HAP-1 (cell line): Measurements from ENCODE around the gene LMNA.

Source experiments
- DNase-seq, 2 experiments: peaks; one replicate each; pipeline ENCODE4 v3.0.0-alpha.2; 2016 to 2020; ENCODE audit warnings: low spot score in 2 of 2
- H3K27me3 ChIP-seq: fragments of 250-450 bp; sonication (Bioruptor Pico); 2 replicates; pipeline ENCODE4 v1.5.1; 2020; ENCODE audit warnings: low read depth, mild to moderate bottlenecking, moderate library complexity
- H3K36me3 ChIP-seq: fragments of 250-450 bp; sonication (Bioruptor Pico); replicated peaks from 2 replicates; pipeline ENCODE4 v1.5.1; 2020; ENCODE audit warnings: mild to moderate bottlenecking
- H3K4me1 ChIP-seq: fragments of 250-450 bp; sonication (Bioruptor Pico); 2 replicates; pipeline ENCODE4 v1.5.1; 2020; ENCODE audit warnings: mild to moderate bottlenecking
- H3K4me3 ChIP-seq: fragments of 250-450 bp; sonication (Bioruptor Pico); 2 replicates; pipeline ENCODE4 v1.5.1; 2020; ENCODE audit warnings: mild to moderate bottlenecking, moderate library complexity
- H3K9me3 ChIP-seq: fragments of 250-450 bp; sonication (Bioruptor Pico); 2 replicates; pipeline ENCODE4 v1.5.1; 2020; ENCODE audit warnings: mild to moderate bottlenecking, moderate library complexity
- in situ Hi-C: fragments of 300-500 bp; cut with MboI; formaldehyde crosslinking; loops from 3 replicates; pipeline ENCODE4 v1.14.3; 2020; ENCODE audit warnings: low sequenced_read_pairs, inconsistent platforms, mixed read lengths

The LMNA gene

GRCh38 chr1:156151093-156151688 lies 36.7 kb downstream of the LMNA start:
- in situ Hi-C loops = no loop called here
- DNase-seq = no peak
- H3K4me1 ChIP-seq = peaks cover 8% of the 10 kb centered on the region
- no peaks in the 10 kb centered on the region for H3K36me3 ChIP-seq
- H3K27me3 ChIP-seq = no peaks in the 10 kb centered on the region
- no peak overlapping the region for H3K4me3 ChIP-seq
- no peaks in the 10 kb centered on the region for H3K9me3 ChIP-seq

GRCh38 chr1:156152628-156153027 lies 38.1 kb downstream of the LMNA start:
- in situ Hi-C loops = no loop called here
- no peaks in the 10 kb centered on the region for H3K9me3 ChIP-seq
- no peak for DNase-seq
- no peaks in the 10 kb centered on the region for H3K36me3 ChIP-seq
- H3K4me3 ChIP-seq = no peak overlapping the region
- H3K27me3 ChIP-seq = no peaks in the 10 kb centered on the region
- no peaks in the 10 kb centered on the region for H3K4me1 ChIP-seq

GRCh38 chr1:156153362-156153761 lies 38.9 kb downstream of the LMNA start, which contains the start of gene SEMA4A:
TSS of gene SEMA4A (plus strand) at chr1:156153585. CDS start at chr1:156154579, 994 bp downstream.
- in situ Hi-C loops = no loop called here
- Histone ChIP-seq H3K4me1 (no peaks in the 10 kb centered on the region), H3K4me3 (no peak within 1 kb of the TSS), H3K36me3 (no peaks in the 10 kb centered on the region), H3K9me3 (no peaks in the 10 kb centered on the region), H3K27me3 (no peaks in the 10 kb centered on the region)
- no peak for DNase-seq

- H3K4me3 ChIP-seq = no peak overlapping the region
- in situ Hi-C loops = no loop called here
These were observed 39.8 kb downstream of the LMNA start for GRCh38 chr1:156154317-156154749.

GRCh38 chr1:156155756-156156510 lies 41.4 kb downstream of the LMNA start:
- Histone ChIP-seq H3K4me1 (no peaks in the 10 kb centered on the region), H3K27me3 (no peaks in the 10 kb centered on the region), H3K9me3 (no peaks in the 10 kb centered on the region), H3K4me3 (no peak overlapping the region), H3K36me3 (no peaks in the 10 kb centered on the region)
- DNase-seq = no peak
- in situ Hi-C loops = no loop called here

More at GRCh38 chr1:156154317-156154749, 39.8 kb downstream of the LMNA start:
- no peak for DNase-seq
- H3K27me3 ChIP-seq = no peaks in the 10 kb centered on the region
- H3K9me3 ChIP-seq = no peaks in the 10 kb centered on the region
- H3K36me3 ChIP-seq = no peaks in the 10 kb centered on the region
- no peaks in the 10 kb centered on the region for H3K4me1 ChIP-seq

GRCh38 chr1:156157506-156157905 lies 43.0 kb downstream of the LMNA start:
- in situ Hi-C loops = no loop called here
- Histone ChIP-seq H3K27me3 (no peaks in the 10 kb centered on the region), H3K4me3 (no peak overlapping the region), H3K9me3 (no peaks in the 10 kb centered on the region), H3K36me3 (no peaks in the 10 kb centered on the region), H3K4me1 (no peaks in the 10 kb centered on the region)
- DNase-seq = no peak

GRCh38 chr1:156157966-156158365 lies 43.5 kb downstream of the LMNA start:
- H3K36me3 ChIP-seq = no peaks in the 10 kb centered on the region
- H3K4me1 ChIP-seq = no peaks in the 10 kb centered on the region
- DNase-seq = no peak
- H3K4me3 ChIP-seq = no peak overlapping the region
- H3K9me3 ChIP-seq = no peaks in the 10 kb centered on the region
- H3K27me3 ChIP-seq = no peaks in the 10 kb centered on the region
- in situ Hi-C loops = no loop called here

- in situ Hi-C loops = no loop called here
- H3K4me3 ChIP-seq = no peak overlapping the region
- no peaks in the 10 kb centered on the region for H3K36me3 ChIP-seq
- no peak for DNase-seq
- H3K9me3 ChIP-seq = peaks cover 2% of the 10 kb centered on the region; the same call in 1 of the 2 replicates
- no peaks in the 10 kb centered on the region for H3K27me3 ChIP-seq
- no peaks in the 10 kb centered on the region for H3K4me1 ChIP-seq
These were observed 45.7 kb downstream of the LMNA start for GRCh38 chr1:156160000-156160742.

- no peaks in the 10 kb centered on the region for H3K36me3 ChIP-seq
- no peaks in the 10 kb centered on the region for H3K4me1 ChIP-seq
- H3K27me3 ChIP-seq = no peaks in the 10 kb centered on the region
- H3K9me3 ChIP-seq = peaks cover 2% of the 10 kb centered on the region; the same call in 1 of the 2 replicates
- in situ Hi-C loops = no loop called here
- no peak overlapping the region for H3K4me3 ChIP-seq
- no peak for DNase-seq
These were observed 46.2 kb downstream of the LMNA start for GRCh38 chr1:156160743-156161171.

GRCh38 chr1:156162430-156163037 lies 48.0 kb downstream of the LMNA start:
- in situ Hi-C loops = no loop called here
- no peak overlapping the region for H3K4me3 ChIP-seq

GRCh38 chr1:156163712-156164111 lies 49.2 kb downstream of the LMNA start:
- H3K4me3 ChIP-seq = no peak overlapping the region
- peaks cover 2% of the 10 kb centered on the region; the same call in 1 of the 2 replicates for H3K9me3 ChIP-seq
- no peaks in the 10 kb centered on the region for H3K36me3 ChIP-seq
- H3K27me3 ChIP-seq = no peaks in the 10 kb centered on the region
- H3K4me1 ChIP-seq = peaks cover 13% of the 10 kb centered on the region
- in situ Hi-C loops = no loop called here
- no peak for DNase-seq

More at GRCh38 chr1:156162430-156163037, 48.0 kb downstream of the LMNA start:
- H3K9me3 ChIP-seq = peaks cover 2% of the 10 kb centered on the region; the same call in 1 of the 2 replicates
- DNase-seq = no peak
- no peaks in the 10 kb centered on the region for H3K36me3 ChIP-seq
- H3K27me3 ChIP-seq = no peaks in the 10 kb centered on the region
- H3K4me1 ChIP-seq = peaks cover 5% of the 10 kb centered on the region

- no peaks in the 10 kb centered on the region for H3K27me3 ChIP-seq
- no peak overlapping the region for H3K4me3 ChIP-seq
- no peak for DNase-seq
- peaks cover 2% of the 10 kb centered on the region; the same call in 1 of the 2 replicates for H3K9me3 ChIP-seq
- no peaks in the 10 kb centered on the region for H3K36me3 ChIP-seq
- in situ Hi-C loops = no loop called here
- peaks cover 13% of the 10 kb centered on the region for H3K4me1 ChIP-seq
These were observed 49.8 kb downstream of the LMNA start for GRCh38 chr1:156164125-156164831.

GRCh38 chr1:156165083-156165482 lies 50.6 kb downstream of the LMNA start:
- peaks cover 13% of the 10 kb centered on the region for H3K4me1 ChIP-seq
- peaks cover 2% of the 10 kb centered on the region; the same call in 1 of the 2 replicates for H3K9me3 ChIP-seq
- no peaks in the 10 kb centered on the region for H3K27me3 ChIP-seq
- H3K4me3 ChIP-seq = no peak overlapping the region
- DNase-seq = no peak
- in situ Hi-C loops = no loop called here
- no peaks in the 10 kb centered on the region for H3K36me3 ChIP-seq
